ENCODE results near the gene ANKRD28.

The ANKRD28 gene

GRCh38 chr3:15810702-15811101, 12.9 kb upstream of the ANKRD28 start:
- H3K4me3 ChIP-seq (ENCODE audit: low read length): no peak overlapping the region
- H3K79me2 ChIP-seq (ENCODE audit: control insufficient read depth, insufficient read depth, low read length): peaks cover 2% of the 10 kb centered on the region
- H3K36me3 ChIP-seq (ENCODE audit: control insufficient read depth, insufficient read depth, low read length): no peaks in the 10 kb centered on the region
- no peak for DNase-seq
- H2AK5ac ChIP-seq (ENCODE audit: low read length): no peak overlapping the region
- no peak overlapping the region for H4K5ac ChIP-seq (ENCODE audit: low read length)
- no peak overlapping the region for H3K18ac ChIP-seq (ENCODE audit: low read length)
- no peak overlapping the region for H3K4me2 ChIP-seq (ENCODE audit: low read length)
- H3K56ac ChIP-seq (ENCODE audit: low read length): no peak overlapping the region
- H3K27me3 ChIP-seq (ENCODE audit: insufficient read depth, low read length, poor library complexity): no peaks in the 10 kb centered on the region
- no peak overlapping the region for H2BK120ac ChIP-seq (ENCODE audit: low read depth, low read length)
- no peak overlapping the region for H2BK5ac ChIP-seq (ENCODE audit: low read length)
- H4K8ac ChIP-seq (ENCODE audit: low read depth, low read length): no peak overlapping the region
- H3K4me1 ChIP-seq (ENCODE audit: control insufficient read depth, low read depth, low read length): no peaks in the 10 kb centered on the region
- H3K27ac ChIP-seq (ENCODE audit: low read depth, low read length): no peak overlapping the region
- no peaks in the 10 kb centered on the region for H3K79me1 ChIP-seq (ENCODE audit: low read length)
- no peak overlapping the region for H3K9ac ChIP-seq (ENCODE audit: low read length)
- H2BK15ac ChIP-seq (replicated peaks; ENCODE audit: low read depth): no peak overlapping the region
- no peak overlapping the region for H3K23ac ChIP-seq (ENCODE audit: low read length)
- H3K4ac ChIP-seq (ENCODE audit: low read depth, low read length): no peak overlapping the region

GRCh38 chr3:15809313-15809712, 11.5 kb upstream of the ANKRD28 start:
- DNase-seq: no peak
- no peaks in the 10 kb centered on the region for H3K79me1 ChIP-seq (ENCODE audit: low read length)
- no peaks in the 10 kb centered on the region for H3K36me3 ChIP-seq (ENCODE audit: control insufficient read depth, insufficient read depth, low read length)
- H3K4ac ChIP-seq (ENCODE audit: low read depth, low read length): no peak overlapping the region
- no peak overlapping the region for H3K9ac ChIP-seq (ENCODE audit: low read length)
- no peak overlapping the region for H3K18ac ChIP-seq (ENCODE audit: low read length)
- no peak overlapping the region for H3K23ac ChIP-seq (ENCODE audit: low read length)
- no peak overlapping the region for H2BK120ac ChIP-seq (ENCODE audit: low read depth, low read length)
- H3K4me2 ChIP-seq (ENCODE audit: low read length): no peak overlapping the region
- no peak overlapping the region for H3K4me3 ChIP-seq (ENCODE audit: low read length)
- H3K79me2 ChIP-seq (ENCODE audit: control insufficient read depth, insufficient read depth, low read length): peaks cover 2% of the 10 kb centered on the region
- H2BK5ac ChIP-seq (ENCODE audit: low read length): no peak overlapping the region
- H3K56ac ChIP-seq (ENCODE audit: low read length): no peak overlapping the region
- no peaks in the 10 kb centered on the region for H3K4me1 ChIP-seq (ENCODE audit: control insufficient read depth, low read depth, low read length)
- no peak overlapping the region for H4K8ac ChIP-seq (ENCODE audit: low read depth, low read length)
- no CpG with 5 or more reads among the region's 2 CpGs for WGBS (ENCODE audit: extremely low coverage, insufficient coverage, low lambda C conversion rate)
- no peaks in the 10 kb centered on the region for H3K27me3 ChIP-seq (ENCODE audit: insufficient read depth, low read length, poor library complexity)
- no peak overlapping the region for H2BK15ac ChIP-seq (replicated peaks; ENCODE audit: low read depth)
- no peak overlapping the region for H4K5ac ChIP-seq (ENCODE audit: low read length)
- H2AK5ac ChIP-seq (ENCODE audit: low read length): no peak overlapping the region
- H3K27ac ChIP-seq (ENCODE audit: low read depth, low read length): no peak overlapping the region

- Histone ChIP-seq H4K8ac (ENCODE audit: low read depth, low read length) (no peak overlapping the region), H3K4me3 (ENCODE audit: low read length) (no peak overlapping the region), H3K79me1 (ENCODE audit: low read length) (no peaks in the 10 kb centered on the region), H3K27ac (ENCODE audit: low read depth, low read length) (no peak overlapping the region), H4K5ac (ENCODE audit: low read length) (no peak overlapping the region), H3K18ac (ENCODE audit: low read length) (no peak overlapping the region), H2BK120ac (ENCODE audit: low read depth, low read length) (no peak overlapping the region), H2BK15ac (replicated peaks; ENCODE audit: low read depth) (no peak overlapping the region), H3K4ac (ENCODE audit: low read depth, low read length) (no peak overlapping the region), H3K23ac (ENCODE audit: low read length) (no peak overlapping the region), H3K79me2 (ENCODE audit: control insufficient read depth, insufficient read depth, low read length) (peaks cover 2% of the 10 kb centered on the region), H3K9ac (ENCODE audit: low read length) (no peak overlapping the region), H3K4me2 (ENCODE audit: low read length) (no peak overlapping the region), H3K4me1 (ENCODE audit: control insufficient read depth, low read depth, low read length) (no peaks in the 10 kb centered on the region), H2AK5ac (ENCODE audit: low read length) (no peak overlapping the region), H3K56ac (ENCODE audit: low read length) (no peak overlapping the region), H2BK5ac (ENCODE audit: low read length) (no peak overlapping the region), H3K36me3 (ENCODE audit: control insufficient read depth, insufficient read depth, low read length) (no peaks in the 10 kb centered on the region), H3K27me3 (ENCODE audit: insufficient read depth, low read length, poor library complexity) (no peaks in the 10 kb centered on the region)
- no peak for DNase-seq
- 100% methylated on average over 1 of the region's 2 CpGs for whole genome bisulfite sequencing (ENCODE audit: extremely low coverage, insufficient coverage, low lambda C conversion rate)
These were observed 11.0 kb upstream of the ANKRD28 start for GRCh38 chr3:15808679-15809310.

GRCh38 chr3:15805756-15806266, 8.0 kb upstream of the ANKRD28 start:
- Histone ChIP-seq H2AK5ac (ENCODE audit: low read length) (no peak overlapping the region), H3K9ac (ENCODE audit: low read length) (no peak overlapping the region), H3K79me1 (ENCODE audit: low read length) (no peaks in the 10 kb centered on the region), H3K27ac (ENCODE audit: low read depth, low read length) (no peak overlapping the region), H3K27me3 (ENCODE audit: insufficient read depth, low read length, poor library complexity) (no peaks in the 10 kb centered on the region), H4K5ac (ENCODE audit: low read length) (no peak overlapping the region), H3K4me1 (ENCODE audit: control insufficient read depth, low read depth, low read length) (no peaks in the 10 kb centered on the region), H2BK5ac (ENCODE audit: low read length) (no peak overlapping the region), H3K56ac (ENCODE audit: low read length) (no peak overlapping the region), H3K79me2 (ENCODE audit: control insufficient read depth, insufficient read depth, low read length) (peaks cover 2% of the 10 kb centered on the region), H3K36me3 (ENCODE audit: control insufficient read depth, insufficient read depth, low read length) (no peaks in the 10 kb centered on the region), H3K18ac (ENCODE audit: low read length) (no peak overlapping the region), H2BK15ac (replicated peaks; ENCODE audit: low read depth) (no peak overlapping the region), H3K23ac (ENCODE audit: low read length) (no peak overlapping the region), H3K4me2 (ENCODE audit: low read length) (no peak overlapping the region), H2BK120ac (ENCODE audit: low read depth, low read length) (no peak overlapping the region), H3K4ac (ENCODE audit: low read depth, low read length) (no peak overlapping the region), H3K4me3 (ENCODE audit: low read length) (no peak overlapping the region), H4K8ac (ENCODE audit: low read depth, low read length) (no peak overlapping the region)
- no peak for DNase-seq
- no CpG with 5 or more reads among the region's 7 CpGs for WGBS (ENCODE audit: extremely low coverage, insufficient coverage, low lambda C conversion rate)

GRCh38 chr3:15804553-15805095, 6.8 kb upstream of the ANKRD28 start:
- H4K5ac ChIP-seq (ENCODE audit: low read length): no peak overlapping the region
- H2AK5ac ChIP-seq (ENCODE audit: low read length): no peak overlapping the region
- H3K23ac ChIP-seq (ENCODE audit: low read length): no peak overlapping the region
- H3K18ac ChIP-seq (ENCODE audit: low read length): no peak overlapping the region
- no peak overlapping the region for H2BK120ac ChIP-seq (ENCODE audit: low read depth, low read length)
- peaks cover 2% of the 10 kb centered on the region for H3K79me2 ChIP-seq (ENCODE audit: control insufficient read depth, insufficient read depth, low read length)
- no CpG with 5 or more reads among the region's 4 CpGs for WGBS (ENCODE audit: extremely low coverage, insufficient coverage, low lambda C conversion rate)
- no peak overlapping the region for H2BK5ac ChIP-seq (ENCODE audit: low read length)
- no peak overlapping the region for H3K4me2 ChIP-seq (ENCODE audit: low read length)
- H3K4ac ChIP-seq (ENCODE audit: low read depth, low read length): no peak overlapping the region
- no peaks in the 10 kb centered on the region for H3K36me3 ChIP-seq (ENCODE audit: control insufficient read depth, insufficient read depth, low read length)
- H3K27ac ChIP-seq (ENCODE audit: low read depth, low read length): no peak overlapping the region
- H3K4me3 ChIP-seq (ENCODE audit: low read length): no peak overlapping the region
- no peak overlapping the region for H3K9ac ChIP-seq (ENCODE audit: low read length)
- no peaks in the 10 kb centered on the region for H3K4me1 ChIP-seq (ENCODE audit: control insufficient read depth, low read depth, low read length)
- H3K56ac ChIP-seq (ENCODE audit: low read length): no peak overlapping the region
- DNase-seq: no peak
- no peak overlapping the region for H2BK15ac ChIP-seq (replicated peaks; ENCODE audit: low read depth)
- H3K27me3 ChIP-seq (ENCODE audit: insufficient read depth, low read length, poor library complexity): no peaks in the 10 kb centered on the region
- H3K79me1 ChIP-seq (ENCODE audit: low read length): no peaks in the 10 kb centered on the region
- no peak overlapping the region for H4K8ac ChIP-seq (ENCODE audit: low read depth, low read length)

GRCh38 chr3:15803921-15804320, 6.1 kb upstream of the ANKRD28 start:
- Histone ChIP-seq H3K4ac (ENCODE audit: low read depth, low read length) (no peak overlapping the region), H3K27ac (ENCODE audit: low read depth, low read length) (no peak overlapping the region)
- no CpG with 5 or more reads among the region's 2 CpGs for WGBS (ENCODE audit: extremely low coverage, insufficient coverage, low lambda C conversion rate)

More at GRCh38 chr3:15803921-15804320, 6.1 kb upstream of the ANKRD28 start:
- H2AK5ac ChIP-seq (ENCODE audit: low read length): no peak overlapping the region
- no peak overlapping the region for H2BK5ac ChIP-seq (ENCODE audit: low read length)
- no peak overlapping the region for H2BK120ac ChIP-seq (ENCODE audit: low read depth, low read length)
- no peak overlapping the region for H3K4me3 ChIP-seq (ENCODE audit: low read length)
- no peaks in the 10 kb centered on the region for H3K27me3 ChIP-seq (ENCODE audit: insufficient read depth, low read length, poor library complexity)
- DNase-seq: no peak
- H3K4me2 ChIP-seq (ENCODE audit: low read length): no peak overlapping the region
- no peak overlapping the region for H4K8ac ChIP-seq (ENCODE audit: low read depth, low read length)
- peaks cover 2% of the 10 kb centered on the region for H3K79me2 ChIP-seq (ENCODE audit: control insufficient read depth, insufficient read depth, low read length)
- H2BK15ac ChIP-seq (replicated peaks; ENCODE audit: low read depth): no peak overlapping the region
- no peaks in the 10 kb centered on the region for H3K79me1 ChIP-seq (ENCODE audit: low read length)
- no peak overlapping the region for H3K56ac ChIP-seq (ENCODE audit: low read length)
- no peak overlapping the region for H3K9ac ChIP-seq (ENCODE audit: low read length)
- no peaks in the 10 kb centered on the region for H3K4me1 ChIP-seq (ENCODE audit: control insufficient read depth, low read depth, low read length)
- no peak overlapping the region for H3K23ac ChIP-seq (ENCODE audit: low read length)
- H3K18ac ChIP-seq (ENCODE audit: low read length): no peak overlapping the region
- H3K36me3 ChIP-seq (ENCODE audit: control insufficient read depth, insufficient read depth, low read length): no peaks in the 10 kb centered on the region
- H4K5ac ChIP-seq (ENCODE audit: low read length): no peak overlapping the region

All from mesendoderm (in vitro differentiated cells).